ENCODE results near the gene ANO7. TPM values are rescaled to one million over a fixed set of nuclear protein-coding genes. Genes with fewer than 3 reads are reported as not detected.

The ANO7 gene
- total RNA-seq, 2 experiments from 2014 or later, result 2.1 to 2.4 TPM

DNA sequence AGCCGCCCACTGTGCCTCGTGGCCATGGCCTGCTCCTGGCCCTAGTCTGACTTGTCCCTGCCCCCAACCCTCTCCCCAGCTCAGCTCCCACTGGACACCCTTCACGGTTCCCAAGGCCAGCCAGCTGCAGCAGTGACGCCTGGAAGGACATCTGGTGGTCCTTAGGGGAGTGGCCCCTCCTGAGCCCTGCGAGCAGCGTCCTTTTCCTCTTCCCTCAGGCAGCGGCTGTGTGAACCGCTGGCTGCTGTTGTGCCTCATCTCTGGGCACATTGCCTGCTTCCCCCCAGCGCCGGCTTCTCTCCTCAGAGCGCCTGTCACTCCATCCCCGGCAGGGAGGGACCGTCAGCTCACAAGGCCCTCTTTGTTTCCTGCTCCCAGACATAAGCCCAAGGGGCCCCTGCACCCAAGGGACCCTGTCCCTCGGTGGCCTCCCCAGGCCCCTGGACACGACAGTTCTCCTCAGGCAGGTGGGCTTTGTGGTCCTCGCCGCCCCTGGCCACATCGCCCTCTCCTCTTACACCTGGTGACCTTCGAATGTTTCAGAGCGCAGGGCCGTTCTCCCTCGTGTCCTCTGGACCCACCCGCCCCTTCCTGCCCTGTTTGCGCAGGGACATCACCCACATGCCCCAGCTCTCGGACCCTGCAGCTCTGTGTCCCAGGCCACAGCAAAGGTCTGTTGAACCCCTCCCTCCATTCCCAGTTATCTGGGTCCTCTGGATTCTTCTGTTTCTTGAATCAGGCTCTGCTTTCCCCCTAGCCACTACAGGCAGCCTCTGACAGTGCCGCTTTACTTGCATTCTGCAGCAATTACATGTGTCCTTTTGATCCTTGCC, 35.8 kb downstream of the ANO7 start:
- H3K36me3 Mint-ChIP-seq (ENCODE audit: low read depth), result peaks cover 22% of the 10 kb centered on the region
- DNase-seq, result no peak
- ChIA-PET POLR2A (interaction anchor here (0.6 kb wide), 1 partner anchor 43 kb away, joined by 3 read pairs; no protein-coding TSS in a partner anchor), CTCF (interaction anchor here (1.3 kb wide), 1 partner anchor 74 kb away, joined by 3 read pairs; the partner anchor contains the start of gene PPP1R7)
- intact Hi-C loops (cut with DNase I, micrococcal nuclease), result no loop called here
- no peak for ATAC-seq
- H3K4me3 Mint-ChIP-seq, result no peak overlapping the region
- peaks cover 3% of the 10 kb centered on the region for H3K4me1 Mint-ChIP-seq
- H3K27me3 Mint-ChIP-seq, result no peaks in the 10 kb centered on the region
- no peak overlapping the region for H3K27ac Mint-ChIP-seq
- H3K9me3 Mint-ChIP-seq (ENCODE audit: low read depth), result no peaks in the 10 kb centered on the region

DNA sequence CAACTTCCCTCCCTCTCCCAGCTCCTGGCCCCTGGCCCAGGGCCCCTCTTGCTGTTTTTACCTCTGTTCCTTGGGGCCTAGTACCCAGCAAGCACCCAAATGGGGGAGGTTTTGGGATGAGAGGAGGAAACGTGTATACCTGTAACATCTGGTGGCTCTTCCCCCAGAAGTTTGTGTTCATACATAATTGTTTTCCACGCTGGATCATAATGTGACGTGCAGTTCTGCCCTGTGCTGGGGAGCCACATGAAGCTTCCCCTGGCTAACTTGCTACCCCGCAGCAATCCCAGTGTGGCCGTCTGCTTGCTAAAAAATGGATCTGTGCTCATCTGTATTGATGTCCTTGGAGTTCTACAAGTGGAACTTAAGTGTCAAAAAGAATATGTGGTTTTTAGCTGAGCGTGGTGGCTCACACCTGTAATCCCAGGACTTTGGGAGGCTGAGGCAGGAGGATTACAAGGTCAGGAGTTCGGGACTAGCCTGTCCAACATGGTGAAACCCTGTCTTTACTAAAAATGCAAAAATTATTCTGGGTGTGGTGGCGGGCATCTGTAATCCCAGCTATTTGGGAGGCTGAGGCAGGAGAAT, 36.5 kb downstream of the ANO7 start:
- no peak overlapping the region for H3K4me3 Mint-ChIP-seq
- intact Hi-C loops (cut with DNase I, micrococcal nuclease), result no loop called here
- CTCF ChIA-PET, result interaction anchor here (1.3 kb wide), 1 partner anchor 75 kb away, joined by 3 read pairs; the partner anchor contains the start of gene PPP1R7
- no peak for DNase-seq
- no peaks in the 10 kb centered on the region for H3K27me3 Mint-ChIP-seq
- POLR2A ChIA-PET, result interaction anchor here (0.6 kb wide), 1 partner anchor 42 kb away, joined by 3 read pairs; no protein-coding TSS in a partner anchor
- H3K4me1 Mint-ChIP-seq, result peaks cover 3% of the 10 kb centered on the region
- no peak overlapping the region for H3K27ac Mint-ChIP-seq
- H3K9me3 Mint-ChIP-seq (ENCODE audit: low read depth), result no peaks in the 10 kb centered on the region
- no peak for ATAC-seq
- H3K36me3 Mint-ChIP-seq (ENCODE audit: low read depth), result peaks cover 28% of the 10 kb centered on the region

GRCh38 chr2:241225545-241225944, 37.1 kb downstream of the ANO7 start:
- DNase-seq (no peak), ATAC-seq (no peak)
- Mint-ChIP-seq H3K36me3 (ENCODE audit: low read depth) (peaks cover 32% of the 10 kb centered on the region), H3K27ac (no peak overlapping the region), H3K4me3 (no peak overlapping the region), H3K9me3 (ENCODE audit: low read depth) (no peaks in the 10 kb centered on the region), H3K4me1 (peaks cover 3% of the 10 kb centered on the region), H3K27me3 (no peaks in the 10 kb centered on the region)
- POLR2A ChIA-PET, result interaction anchor here (0.7 kb wide), 1 partner anchor 458 kb away, joined by 3 read pairs; no protein-coding TSS in a partner anchor
- CTCF ChIA-PET, result interaction anchor here (0.7 kb wide), 1 partner anchor 134 kb away, joined by 3 read pairs; no protein-coding TSS in a partner anchor
- intact Hi-C loops (cut with DNase I, micrococcal nuclease), result no loop called here

- intact Hi-C loops (cut with DNase I, micrococcal nuclease), result no loop called here
- Mint-ChIP-seq H3K36me3 (ENCODE audit: low read depth) (peaks cover 32% of the 10 kb centered on the region), H3K9me3 (ENCODE audit: low read depth) (no peaks in the 10 kb centered on the region), H3K4me1 (peaks cover 3% of the 10 kb centered on the region), H3K4me3 (no peak overlapping the region), H3K27ac (no peak overlapping the region), H3K27me3 (no peaks in the 10 kb centered on the region)
- CTCF ChIA-PET, result interaction anchor here (0.7 kb wide), 1 partner anchor 133 kb away, joined by 3 read pairs; no protein-coding TSS in a partner anchor
- no peak for ATAC-seq
- POLR2A ChIA-PET, result interaction anchor here (0.7 kb wide), 1 partner anchor 458 kb away, joined by 3 read pairs; no protein-coding TSS in a partner anchor
- DNase-seq, result no peak
Observed at GRCh38 chr2:241225983-241226382, 37.5 kb downstream of the ANO7 start.

DNA sequence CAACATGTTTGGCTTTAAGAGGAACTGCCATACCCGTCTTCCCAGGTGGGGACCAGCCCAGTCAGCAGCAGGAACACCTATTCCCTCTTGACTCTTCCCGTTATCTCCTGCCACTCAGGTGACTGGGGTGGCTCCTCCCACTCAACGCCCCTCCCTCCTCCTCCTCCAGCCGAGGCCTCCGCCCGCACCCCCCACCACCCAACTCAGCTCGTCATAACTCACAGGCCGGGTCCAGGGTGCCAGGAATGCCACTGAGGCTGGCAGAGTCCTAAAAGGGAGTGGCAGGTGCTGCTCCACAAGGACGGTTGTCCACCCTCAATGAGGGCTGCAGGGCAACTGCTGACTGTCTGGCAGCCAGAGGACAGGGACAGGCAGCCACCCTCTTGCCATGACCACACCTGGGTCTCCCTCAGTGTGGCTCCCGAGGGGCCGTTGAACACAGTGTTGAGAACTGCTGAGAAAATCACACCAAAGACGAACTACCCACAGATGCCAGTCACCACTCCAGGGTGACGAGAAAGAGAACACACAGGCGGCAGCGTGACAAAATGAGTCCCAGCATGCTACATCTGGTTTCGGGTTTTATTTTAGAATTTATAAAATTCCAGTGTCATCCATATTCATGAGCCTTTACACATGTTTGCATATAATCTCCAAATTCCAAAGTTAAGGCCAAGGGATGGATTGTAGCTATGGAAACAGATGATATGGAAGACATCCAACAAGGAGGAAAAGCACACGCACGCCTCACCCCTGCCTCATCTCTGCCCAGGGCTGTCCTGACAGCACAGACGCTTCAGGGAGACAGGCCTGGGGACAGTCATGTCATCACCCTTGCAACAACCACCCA, 38.5 kb downstream of the ANO7 start:
- ChIA-PET CTCF (no interaction called here), POLR2A (no interaction called here)
- DNase-seq, result no peak
- Mint-ChIP-seq H3K27ac (no peak overlapping the region), H3K4me1 (peaks cover 3% of the 10 kb centered on the region), H3K36me3 (ENCODE audit: low read depth) (peaks cover 40% of the 10 kb centered on the region), H3K27me3 (no peaks in the 10 kb centered on the region), H3K9me3 (ENCODE audit: low read depth) (no peaks in the 10 kb centered on the region), H3K4me3 (no peak overlapping the region)
- intact Hi-C loops (cut with DNase I, micrococcal nuclease), result no loop called here
- ATAC-seq, result no peak

- H3K4me3 Mint-ChIP-seq, result no peak overlapping the region
- H3K9me3 Mint-ChIP-seq (ENCODE audit: low read depth), result no peaks in the 10 kb centered on the region
- ChIA-PET CTCF (interaction anchor here (0.6 kb wide), 1 partner anchor 398 kb away, joined by 3 read pairs; no protein-coding TSS in a partner anchor), POLR2A (no interaction called here)
- no peak for DNase-seq
- no peak overlapping the region for H3K27ac Mint-ChIP-seq
- no peak for ATAC-seq
- peaks cover 41% of the 10 kb centered on the region for H3K36me3 Mint-ChIP-seq (ENCODE audit: low read depth)
- intact Hi-C loops (cut with DNase I, micrococcal nuclease), result no loop called here
- H3K4me1 Mint-ChIP-seq, result peaks cover 3% of the 10 kb centered on the region
- H3K27me3 Mint-ChIP-seq, result no peaks in the 10 kb centered on the region
Observed at GRCh38 chr2:241227594-241227993, 39.1 kb downstream of the ANO7 start.

DNA sequence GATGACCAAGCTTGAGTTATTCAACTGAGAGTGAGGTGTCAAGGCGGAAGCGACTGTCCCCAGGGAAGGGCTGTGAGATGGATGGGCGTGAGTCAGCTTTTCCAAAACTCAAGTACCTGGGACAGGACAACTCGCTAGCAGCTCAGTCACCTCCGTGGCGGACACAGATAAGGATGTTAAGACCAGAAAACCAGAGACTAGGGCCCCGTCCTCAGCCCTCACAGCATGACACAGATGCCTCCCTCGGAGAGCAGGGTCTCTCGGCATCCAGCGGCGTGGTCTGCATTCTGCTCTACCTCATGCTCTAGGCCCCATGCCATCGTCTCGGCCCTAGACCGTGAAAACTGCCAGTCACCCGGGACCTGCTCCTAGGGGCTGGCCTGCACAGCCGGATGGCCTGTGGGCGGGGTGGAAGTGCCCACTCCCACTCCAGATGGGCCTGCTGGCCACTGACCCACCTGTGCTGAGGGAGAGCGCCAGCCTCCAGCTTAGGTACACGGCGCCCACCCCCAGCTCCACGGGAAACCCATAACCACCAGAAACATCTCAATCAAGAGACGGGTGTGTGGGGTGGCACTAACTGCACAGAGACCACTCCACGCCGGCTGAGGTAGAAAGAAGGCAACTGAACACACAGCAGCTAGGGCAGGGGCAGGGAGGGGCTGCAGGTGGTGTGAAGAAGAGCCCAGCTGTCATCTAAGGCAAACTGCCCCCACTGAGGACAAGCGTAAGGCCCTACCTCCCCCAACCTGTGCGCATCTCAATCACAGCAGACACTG, 39.8 kb downstream of the ANO7 start:
- H3K4me3 Mint-ChIP-seq, result no peak overlapping the region
- ChIA-PET POLR2A (no interaction called here), CTCF (interaction anchor here (0.6 kb wide), 1 partner anchor 399 kb away, joined by 3 read pairs; no protein-coding TSS in a partner anchor)
- no peak for DNase-seq
- H3K27me3 Mint-ChIP-seq, result no peaks in the 10 kb centered on the region
- intact Hi-C loops (cut with DNase I, micrococcal nuclease), result no loop called here
- H3K9me3 Mint-ChIP-seq (ENCODE audit: low read depth), result no peaks in the 10 kb centered on the region
- no peak for ATAC-seq
- peaks cover 46% of the 10 kb centered on the region for H3K36me3 Mint-ChIP-seq (ENCODE audit: low read depth)
- no peak overlapping the region for H3K27ac Mint-ChIP-seq
- peaks cover under 1% of the 10 kb centered on the region for H3K4me1 Mint-ChIP-seq

DNA sequence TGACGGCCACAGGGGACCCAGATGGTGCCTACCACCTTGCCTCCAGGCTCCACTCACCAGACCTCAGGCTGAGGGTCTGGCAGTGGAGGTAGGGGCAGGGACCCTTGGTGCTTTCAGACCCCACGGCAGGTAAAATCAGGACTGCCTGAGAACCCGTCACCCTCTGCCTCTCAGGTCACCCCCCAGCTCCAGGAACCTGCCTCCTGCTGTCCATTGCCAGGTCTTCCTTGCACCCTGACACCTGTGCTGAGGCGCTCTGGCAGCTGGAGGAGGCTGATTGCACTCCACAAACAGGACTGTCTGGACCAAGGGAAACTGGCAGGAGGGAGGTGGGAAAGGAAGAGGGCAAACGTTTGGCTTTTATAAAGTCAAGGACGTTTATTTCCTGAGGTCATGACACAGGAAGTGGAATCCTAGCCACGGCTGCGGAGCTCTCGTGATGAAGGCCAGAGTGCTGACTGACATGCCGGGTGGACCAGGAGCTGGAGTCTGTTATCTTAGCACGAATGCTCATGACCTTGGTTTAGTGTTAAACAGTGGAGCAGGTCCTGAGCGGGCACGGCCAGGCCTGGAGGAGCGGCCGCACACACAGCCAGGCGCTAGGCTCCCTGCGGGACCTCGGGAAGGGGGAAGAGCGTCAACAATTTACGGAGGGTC, 40.5 kb downstream of the ANO7 start:
- no peak for DNase-seq
- intact Hi-C loops (cut with DNase I, micrococcal nuclease), result no loop called here
- ATAC-seq, result no peak
- no peak overlapping the region for H3K27ac Mint-ChIP-seq
- H3K27me3 Mint-ChIP-seq, result no peaks in the 10 kb centered on the region
- H3K4me3 Mint-ChIP-seq, result no peak overlapping the region
- POLR2A ChIA-PET, result no interaction called here
- no peaks in the 10 kb centered on the region for H3K4me1 Mint-ChIP-seq
- CTCF ChIA-PET, result no interaction called here
- H3K36me3 Mint-ChIP-seq (ENCODE audit: low read depth), result peaks cover 53% of the 10 kb centered on the region
- no peaks in the 10 kb centered on the region for H3K9me3 Mint-ChIP-seq (ENCODE audit: low read depth)

DNA sequence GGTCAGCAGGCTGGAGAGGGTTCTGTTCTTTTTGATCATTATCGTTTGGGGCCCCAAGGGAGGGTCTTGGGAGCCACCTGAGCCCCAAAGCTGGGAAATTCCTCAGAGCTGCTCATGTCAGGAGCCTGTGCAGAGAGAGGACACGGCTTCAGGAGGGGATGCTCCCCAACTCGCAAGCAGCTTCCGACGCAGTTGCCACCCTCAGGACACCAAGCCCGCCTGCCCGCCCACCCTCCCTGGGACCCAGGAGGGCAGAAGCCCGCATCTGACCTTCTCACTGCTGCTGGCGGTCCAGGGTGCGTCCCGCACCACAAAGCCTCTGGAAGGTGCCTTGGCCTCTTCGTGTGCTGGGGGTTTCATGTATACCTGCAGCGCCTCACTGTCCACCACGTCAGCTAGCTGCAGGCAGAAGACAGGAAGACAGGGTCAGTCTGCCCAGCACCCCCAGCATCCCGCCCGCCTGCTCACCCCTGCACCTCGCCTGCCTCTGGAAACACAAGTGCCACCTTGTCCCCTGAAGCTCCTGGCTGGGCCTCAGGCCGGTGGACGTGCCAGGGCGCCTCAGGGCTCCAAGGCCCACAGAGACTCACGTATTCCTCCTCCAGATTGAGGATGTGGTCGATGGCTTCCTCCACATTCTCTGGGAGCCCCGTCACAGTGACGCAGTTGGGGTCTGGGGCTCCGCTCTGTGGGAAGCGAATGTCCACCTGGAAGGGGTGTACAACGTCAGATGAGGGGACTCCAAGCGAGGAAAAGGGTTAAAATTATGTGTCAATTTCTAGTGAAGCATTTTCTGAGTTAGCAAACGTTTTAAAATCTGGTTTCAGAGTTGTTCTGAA, 41.3 kb downstream of the ANO7 start:
- no peaks in the 10 kb centered on the region for H3K9me3 Mint-ChIP-seq (ENCODE audit: low read depth)
- no peak for DNase-seq
- H3K4me1 Mint-ChIP-seq, result no peaks in the 10 kb centered on the region
- intact Hi-C loops (cut with DNase I, micrococcal nuclease), result no loop called here
- no peak for ATAC-seq
- peaks cover 60% of the 10 kb centered on the region for H3K36me3 Mint-ChIP-seq (ENCODE audit: low read depth)
- no peak overlapping the region for H3K4me3 Mint-ChIP-seq
- H3K27me3 Mint-ChIP-seq, result no peaks in the 10 kb centered on the region
- POLR2A ChIA-PET, result no interaction called here
- CTCF ChIA-PET, result no interaction called here
- H3K27ac Mint-ChIP-seq, result no peak overlapping the region

- ChIA-PET CTCF (no interaction called here), POLR2A (no interaction called here)
- no peaks in the 10 kb centered on the region for H3K9me3 Mint-ChIP-seq (ENCODE audit: low read depth)
- H3K27me3 Mint-ChIP-seq, result no peaks in the 10 kb centered on the region
- no peak for DNase-seq
- intact Hi-C loops (cut with DNase I, micrococcal nuclease), result no loop called here
- H3K4me1 Mint-ChIP-seq, result no peaks in the 10 kb centered on the region
- no peak overlapping the region for H3K27ac Mint-ChIP-seq
- H3K36me3 Mint-ChIP-seq (ENCODE audit: low read depth), result peaks cover 66% of the 10 kb centered on the region
- H3K4me3 Mint-ChIP-seq, result no peak overlapping the region
- ATAC-seq, result no peak
Observed at GRCh38 chr2:241230435-241230834, 42.0 kb downstream of the ANO7 start.
